ENCODE measurements around the gene WDR31. TPM values are rescaled to one million over a fixed set of nuclear protein-coding genes. Genes with fewer than 3 reads are reported as not detected.
"Not testable (repeated sequence)": the region's sequence is repeated elsewhere in the genome, so short reads cannot be mapped to it uniquely, and the experiment has no call there.

The WDR31 gene
- total RNA-seq, 1 donor from 2014 or later, result 1.3 TPM

GRCh38 chr9:113372059-113372458 lies 32.0 kb upstream of the WDR31 start:
- Mint-ChIP-seq H3K36me3 (ENCODE audit: unreplicated experiment) (no peaks in the 10 kb centered on the region), H3K27me3 (ENCODE audit: unreplicated experiment) (no peaks in the 10 kb centered on the region), H3K9me3 (ENCODE audit: unreplicated experiment) (peaks cover 5% of the 10 kb centered on the region), H3K4me3 (ENCODE audit: unreplicated experiment) (no peak overlapping the region), H3K4me1 (ENCODE audit: low read depth, unreplicated experiment) (no peaks in the 10 kb centered on the region), H3K27ac (ENCODE audit: unreplicated experiment) (no peak overlapping the region)
- DNase-seq, result no peak
- no peak for TF ChIP-seq CTCF (IDR thresholded peaks at IDR 0.05; ENCODE audit: partially characterized antibody, unreplicated experiment)

DNA sequence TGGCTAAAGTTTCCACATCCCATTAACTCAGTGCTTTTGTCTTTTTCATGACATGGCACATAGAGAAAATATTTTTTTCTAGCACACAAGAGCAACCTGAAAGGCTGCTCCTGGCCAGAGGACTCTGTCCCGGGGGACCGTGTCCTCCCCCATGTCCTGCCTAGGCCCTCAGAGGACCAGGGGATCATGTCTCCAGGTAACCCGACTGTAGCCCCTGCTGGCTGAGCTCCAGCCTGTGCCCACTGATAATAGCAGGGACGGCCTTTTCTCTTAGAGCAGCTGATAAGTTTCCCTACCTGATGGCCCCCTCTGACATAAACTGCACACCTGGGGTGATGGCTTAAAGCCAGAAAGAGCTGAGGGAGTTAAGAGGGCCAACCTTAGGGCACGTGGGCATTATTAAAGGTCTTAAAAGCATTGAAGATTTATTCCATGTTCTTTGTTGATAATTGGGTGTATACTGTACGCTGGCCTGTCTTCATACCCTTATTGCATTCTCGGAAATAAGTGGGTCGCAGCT lies 30.8 kb upstream of the WDR31 start:
- H3K36me3 Mint-ChIP-seq (ENCODE audit: unreplicated experiment), result no peaks in the 10 kb centered on the region
- no peak overlapping the region for H3K27ac Mint-ChIP-seq (ENCODE audit: unreplicated experiment)
- no peaks in the 10 kb centered on the region for H3K27me3 Mint-ChIP-seq (ENCODE audit: unreplicated experiment)
- DNase-seq, result no peak
- H3K4me3 Mint-ChIP-seq (ENCODE audit: unreplicated experiment), result no peak overlapping the region
- TF ChIP-seq CTCF (IDR thresholded peaks at IDR 0.05; ENCODE audit: partially characterized antibody, unreplicated experiment), result no peak
- peaks cover 5% of the 10 kb centered on the region for H3K9me3 Mint-ChIP-seq (ENCODE audit: unreplicated experiment)
- no peaks in the 10 kb centered on the region for H3K4me1 Mint-ChIP-seq (ENCODE audit: low read depth, unreplicated experiment)

DNA sequence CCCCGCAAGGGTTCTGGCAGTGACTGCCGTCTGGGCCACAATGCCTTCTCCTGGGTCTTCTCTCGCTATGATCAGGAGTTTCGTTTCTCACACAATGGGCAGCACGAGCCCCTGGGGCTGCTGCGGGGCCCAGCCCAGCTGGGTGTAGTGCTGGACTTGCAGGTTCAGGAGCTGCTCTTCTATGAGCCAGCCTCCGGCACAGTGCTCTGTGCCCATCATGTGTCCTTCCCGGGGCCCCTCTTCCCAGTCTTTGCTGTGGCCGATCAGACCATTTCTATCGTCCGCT lies 29.7 kb upstream of the WDR31 start:
- Mint-ChIP-seq H3K4me3 (ENCODE audit: unreplicated experiment) (no peak overlapping the region), H3K27me3 (ENCODE audit: unreplicated experiment) (no peaks in the 10 kb centered on the region), H3K4me1 (ENCODE audit: low read depth, unreplicated experiment) (no peaks in the 10 kb centered on the region), H3K9me3 (ENCODE audit: unreplicated experiment) (peaks cover 3% of the 10 kb centered on the region), H3K36me3 (ENCODE audit: unreplicated experiment) (no peaks in the 10 kb centered on the region), H3K27ac (ENCODE audit: unreplicated experiment) (no peak overlapping the region)
- no peak for DNase-seq
- no peak for TF ChIP-seq CTCF (IDR thresholded peaks at IDR 0.05; ENCODE audit: partially characterized antibody, unreplicated experiment)

DNA sequence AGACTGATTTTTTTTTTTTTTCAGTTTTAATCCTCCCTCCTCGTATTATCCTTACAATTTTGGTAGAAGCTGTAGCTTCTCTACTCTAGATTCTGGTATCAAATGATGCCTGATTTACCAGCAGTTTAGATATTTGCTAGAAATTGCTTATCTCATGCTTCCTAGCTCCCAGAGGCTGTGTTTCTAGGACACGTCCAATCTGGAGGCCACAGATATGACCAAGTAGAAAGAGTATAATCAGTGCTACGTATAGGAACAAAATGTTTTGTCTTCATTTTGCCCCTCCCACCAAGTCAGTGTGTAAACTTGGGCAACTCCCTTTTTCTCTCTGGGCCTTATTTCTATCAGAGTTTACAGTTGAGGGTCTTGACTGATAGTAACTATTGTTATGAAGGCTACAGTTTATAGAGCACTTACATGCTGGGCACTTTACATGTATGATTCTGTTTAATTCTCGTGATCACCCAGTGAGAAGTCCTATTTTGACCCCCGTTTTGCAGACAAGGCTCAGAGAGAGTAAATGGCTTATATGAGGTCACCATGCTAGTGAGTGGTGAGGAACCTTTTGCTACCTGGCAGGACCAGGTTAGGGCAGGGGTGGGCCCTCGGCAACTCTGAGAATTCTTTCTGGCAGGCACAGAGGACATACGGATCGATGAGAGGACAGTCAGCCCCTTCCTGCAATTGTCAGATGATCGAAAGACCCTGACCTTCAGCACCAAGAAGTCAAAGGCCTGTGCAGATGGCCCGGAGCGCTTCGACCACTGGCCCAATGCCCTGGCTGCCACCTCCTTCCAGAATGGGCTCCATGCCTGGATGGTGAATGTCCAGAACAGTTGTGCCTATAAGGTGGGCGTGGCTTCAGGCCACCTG lies 29.1 kb upstream of the WDR31 start:
- no peak overlapping the region for H3K4me3 Mint-ChIP-seq (ENCODE audit: unreplicated experiment)
- H3K9me3 Mint-ChIP-seq (ENCODE audit: unreplicated experiment), result peaks cover 3% of the 10 kb centered on the region
- no peaks in the 10 kb centered on the region for H3K27me3 Mint-ChIP-seq (ENCODE audit: unreplicated experiment)
- no peak overlapping the region for H3K27ac Mint-ChIP-seq (ENCODE audit: unreplicated experiment)
- no peaks in the 10 kb centered on the region for H3K4me1 Mint-ChIP-seq (ENCODE audit: low read depth, unreplicated experiment)
- no peak for DNase-seq
- TF ChIP-seq CTCF (IDR thresholded peaks at IDR 0.05; ENCODE audit: partially characterized antibody, unreplicated experiment), result no peak
- no peaks in the 10 kb centered on the region for H3K36me3 Mint-ChIP-seq (ENCODE audit: unreplicated experiment)

- no peak overlapping the region for H3K27ac Mint-ChIP-seq (ENCODE audit: unreplicated experiment)
Observed at GRCh38 chr9:113368348-113368981, 28.4 kb upstream of the WDR31 start.

GRCh38 chr9:113365652-113366051 lies 25.6 kb upstream of the WDR31 start:
- DNase-seq; H3K9me3 Mint-ChIP-seq (ENCODE audit: unreplicated experiment); H3K27me3 Mint-ChIP-seq (ENCODE audit: unreplicated experiment); H3K4me1 Mint-ChIP-seq (ENCODE audit: low read depth, unreplicated experiment); H3K4me3 Mint-ChIP-seq (ENCODE audit: unreplicated experiment); H3K27ac Mint-ChIP-seq (ENCODE audit: unreplicated experiment); H3K36me3 Mint-ChIP-seq (ENCODE audit: unreplicated experiment): not testable (repeated sequence)

More at GRCh38 chr9:113368348-113368981, 28.4 kb upstream of the WDR31 start:
- DNase-seq, result no peak
- no peak overlapping the region for H3K4me3 Mint-ChIP-seq (ENCODE audit: unreplicated experiment)
- no peaks in the 10 kb centered on the region for H3K27me3 Mint-ChIP-seq (ENCODE audit: unreplicated experiment)
- no peaks in the 10 kb centered on the region for H3K4me1 Mint-ChIP-seq (ENCODE audit: low read depth, unreplicated experiment)
- TF ChIP-seq CTCF (IDR thresholded peaks at IDR 0.05; ENCODE audit: partially characterized antibody, unreplicated experiment), result no peak
- peaks cover 3% of the 10 kb centered on the region for H3K9me3 Mint-ChIP-seq (ENCODE audit: unreplicated experiment)
- no peaks in the 10 kb centered on the region for H3K36me3 Mint-ChIP-seq (ENCODE audit: unreplicated experiment)
